ENCODE measurements around the gene FHL3. TPM values are rescaled to one million over a fixed set of nuclear protein-coding genes. Genes with fewer than 3 reads are reported as not detected.

FHL3 gene
- total RNA-seq, 1 experiment from 2014 or later: 106 TPM

GRCh38 chr1:38045401-38046332 is 40.4 kb upstream of the FHL3 start:
- no peak for TF ChIP-seq EZH2 (IDR thresholded peaks at IDR 0.05; ENCODE audit: borderline replicate concordance, low read depth, low read length, poor library complexity, severe bottlenecking)
- TF ChIP-seq CTCF (conservative IDR thresholded peaks at IDR 0.05; ENCODE audit: low read depth, low read length): no peak
- peak; percentile 87 for DNase-seq (ENCODE audit: low spot score)
- Histone ChIP-seq H3K27me3 (replicated peaks; ENCODE audit: insufficient read depth, low read depth, low read length, poor library complexity) (no peaks in the 10 kb centered on the region), H3K4me1 (ENCODE audit: insufficient read depth, low read length, poor library complexity, severe bottlenecking) (peaks cover 37% of the 10 kb centered on the region), H3K36me3 (ENCODE audit: insufficient read depth, low read length, poor library complexity, severe bottlenecking) (peaks cover 45% of the 10 kb centered on the region), H3K9me3 (ENCODE audit: low read depth, low read length, poor library complexity, severe bottlenecking) (no peaks in the 10 kb centered on the region), H3K27ac (ENCODE audit: low read depth, low read length, poor library complexity, severe bottlenecking) (peak overlapping the region; percentile 93), H3K4me3 (ENCODE audit: low read depth, low read length, poor library complexity, severe bottlenecking) (peak overlapping the region; percentile 91)
- BruUV-seq (replicated peaks): no TSS peak
- intact Hi-C loops (cut with micrococcal nuclease; ENCODE audit: unreplicated experiment): loop anchor here (5.0 kb wide), 1 partner anchor 682 kb away; no protein-coding TSS in a partner anchor
- POLR2A ChIA-PET (ENCODE audit: low non-redundant PET): interaction anchor here (0.6 to 1.1 kb wide), 2 partner anchors 68 to 453 kb away, joined by 3 read pairs; no protein-coding TSS in a partner anchor
- CTCF ChIA-PET: no interaction called here

- H3K27me3 ChIP-seq (replicated peaks; ENCODE audit: insufficient read depth, low read depth, low read length, poor library complexity): no peaks in the 10 kb centered on the region
- intact Hi-C loops (cut with micrococcal nuclease; ENCODE audit: unreplicated experiment): loop anchor here (5.0 kb wide), 1 partner anchor 683 kb away; no protein-coding TSS in a partner anchor
- TF ChIP-seq EZH2 (IDR thresholded peaks at IDR 0.05; ENCODE audit: borderline replicate concordance, low read depth, low read length, poor library complexity, severe bottlenecking): no peak
- peak; percentile 57 for DNase-seq (ENCODE audit: low spot score)
- CTCF ChIA-PET: no interaction called here
- H3K9me3 ChIP-seq (ENCODE audit: low read depth, low read length, poor library complexity, severe bottlenecking): no peaks in the 10 kb centered on the region
- peaks cover 37% of the 10 kb centered on the region for H3K4me1 ChIP-seq (ENCODE audit: insufficient read depth, low read length, poor library complexity, severe bottlenecking)
- H3K36me3 ChIP-seq (ENCODE audit: insufficient read depth, low read length, poor library complexity, severe bottlenecking): peaks cover 45% of the 10 kb centered on the region
- TSS peak; percentile 83 for BruUV-seq (replicated peaks)
- POLR2A ChIA-PET (ENCODE audit: low non-redundant PET): interaction anchor here (0.6 kb wide), 1 partner anchor 454 kb away, joined by 3 read pairs; no protein-coding TSS in a partner anchor
- peak overlapping the region; percentile 93 for H3K27ac ChIP-seq (ENCODE audit: low read depth, low read length, poor library complexity, severe bottlenecking)
- peak overlapping the region; percentile 91 for H3K4me3 ChIP-seq (ENCODE audit: low read depth, low read length, poor library complexity, severe bottlenecking)
Measured at GRCh38 chr1:38044221-38045215, 39.2 kb upstream of the FHL3 start.

GRCh38 chr1:38043036-38043747 is 37.9 kb upstream of the FHL3 start:
- no peak for DNase-seq (ENCODE audit: low spot score)
- peak overlapping the region; percentile 91 for H3K4me3 ChIP-seq (ENCODE audit: low read depth, low read length, poor library complexity, severe bottlenecking)
- peak overlapping the region; percentile 93 for H3K27ac ChIP-seq (ENCODE audit: low read depth, low read length, poor library complexity, severe bottlenecking)
- ChIA-PET CTCF (no interaction called here), POLR2A (ENCODE audit: low non-redundant PET) (no interaction called here)
- no peaks in the 10 kb centered on the region for H3K27me3 ChIP-seq (replicated peaks; ENCODE audit: insufficient read depth, low read depth, low read length, poor library complexity)
- no TSS peak for BruUV-seq (replicated peaks)
- peaks cover 45% of the 10 kb centered on the region for H3K36me3 ChIP-seq (ENCODE audit: insufficient read depth, low read length, poor library complexity, severe bottlenecking)
- peaks cover 40% of the 10 kb centered on the region for H3K4me1 ChIP-seq (ENCODE audit: insufficient read depth, low read length, poor library complexity, severe bottlenecking)
- H3K9me3 ChIP-seq (ENCODE audit: low read depth, low read length, poor library complexity, severe bottlenecking): no peaks in the 10 kb centered on the region
- TF ChIP-seq CTCF (conservative IDR thresholded peaks at IDR 0.05; ENCODE audit: low read depth, low read length) (no peak), EZH2 (IDR thresholded peaks at IDR 0.05; ENCODE audit: borderline replicate concordance, low read depth, low read length, poor library complexity, severe bottlenecking) (no peak)
- intact Hi-C loops (cut with micrococcal nuclease; ENCODE audit: unreplicated experiment): no loop called here

Data from A673 (cell line).